Measurements from ENCODE around the gene IGFN1. TPM values are rescaled to one million over a fixed set of nuclear protein-coding genes. Genes with fewer than 3 reads are reported as not detected.
A peak's percentile ranks its signal among the peaks of the same experiment; 100 is the strongest.

IGFN1 gene
- total RNA-seq, 1 donor from 2014 or later = 3.6 TPM

GRCh38 chr1:201185527-201186128, 5.0 kb upstream of the IGFN1 start:
- no peak for DNase-seq

GRCh38 chr1:201186192-201186591, 4.4 kb upstream of the IGFN1 start:
- peak; percentile 21 for DNase-seq

- no peak for DNase-seq
Observed at GRCh38 chr1:201189085-201189484, 1.5 kb upstream of the IGFN1 start.

GRCh38 chr1:201190005-201190404, 619 bp upstream of the IGFN1 start:
- DNase-seq = no peak

GRCh38 chr1:201191653-201192260, 1.1 kb downstream of the IGFN1 start:
- DNase-seq = no peak

GRCh38 chr1:201192261-201192788, 1.7 kb downstream of the IGFN1 start:
- peak; percentile 58 for DNase-seq

DNA sequence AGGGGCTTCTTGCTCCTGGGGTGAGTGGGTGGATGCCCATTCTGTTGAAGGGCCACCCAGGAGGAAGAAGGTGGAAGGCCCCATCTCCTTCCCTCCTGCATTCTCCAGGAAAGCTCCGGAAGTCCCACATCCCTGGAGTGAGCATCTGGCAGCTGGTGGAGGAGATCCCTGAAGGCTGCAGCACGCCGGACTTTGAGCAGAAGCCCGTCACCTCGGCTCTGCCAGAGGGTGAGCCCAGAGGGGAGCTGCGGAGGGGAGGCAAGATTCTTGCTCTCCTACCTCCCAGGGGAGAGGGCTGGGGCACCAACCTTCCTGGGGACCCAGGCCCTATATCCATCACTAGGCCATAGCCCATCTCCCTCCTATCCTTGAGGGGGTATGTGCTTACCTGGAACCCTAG, 3.4 kb downstream of the IGFN1 start:
- DNase-seq = no peak

GRCh38 chr1:201198598-201198997, 8.0 kb downstream of the IGFN1 start:
- DNase-seq = no peak

DNA sequence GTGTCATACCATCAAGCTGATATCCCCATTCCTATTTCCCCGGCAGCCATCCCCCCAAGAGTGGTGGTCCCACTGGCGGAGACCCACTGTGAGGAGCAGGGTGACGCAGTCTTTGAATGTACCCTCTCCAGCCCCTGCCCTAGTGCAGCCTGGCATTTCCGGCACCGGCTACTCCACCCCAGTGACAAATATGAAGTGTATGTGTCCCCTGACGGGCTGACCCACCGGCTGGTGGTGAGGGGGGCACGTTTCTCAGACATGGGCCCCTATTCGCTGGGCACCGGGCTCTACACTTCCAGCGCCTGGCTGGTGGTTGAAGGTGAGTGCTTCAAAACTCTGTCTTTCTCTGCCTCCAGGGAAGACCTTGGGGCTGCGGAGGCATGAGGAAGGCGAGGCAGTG, 14.4 kb downstream of the IGFN1 start:
- no peak for DNase-seq

- DNase-seq = no peak
Observed at GRCh38 chr1:201206176-201206575, 15.6 kb downstream of the IGFN1 start.

DNA sequence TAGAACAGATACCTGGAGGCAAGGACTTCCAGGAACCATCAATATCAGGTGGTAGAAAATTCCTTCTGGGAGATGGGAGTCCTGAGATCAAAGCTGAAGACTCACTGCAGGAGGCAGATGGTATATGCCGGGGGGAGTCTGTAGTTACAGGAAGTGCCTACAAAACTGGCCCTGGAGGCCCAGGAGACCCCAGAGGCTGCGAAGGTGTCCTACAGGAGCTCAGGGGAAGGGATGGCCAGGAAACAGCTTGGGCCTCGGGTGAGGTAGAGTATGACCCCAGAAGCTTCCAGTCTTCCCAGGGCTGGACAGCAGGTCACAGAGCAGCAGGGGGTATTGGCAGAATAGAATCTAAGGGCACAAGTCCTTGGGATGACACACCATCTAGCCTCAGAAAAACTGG, 16.4 kb downstream of the IGFN1 start:
- no peak for DNase-seq

- DNase-seq = no peak
Observed at GRCh38 chr1:201208236-201208635, 17.6 kb downstream of the IGFN1 start.

- DNase-seq = no peak
Observed at GRCh38 chr1:201212056-201212455, 21.4 kb downstream of the IGFN1 start.

DNA sequence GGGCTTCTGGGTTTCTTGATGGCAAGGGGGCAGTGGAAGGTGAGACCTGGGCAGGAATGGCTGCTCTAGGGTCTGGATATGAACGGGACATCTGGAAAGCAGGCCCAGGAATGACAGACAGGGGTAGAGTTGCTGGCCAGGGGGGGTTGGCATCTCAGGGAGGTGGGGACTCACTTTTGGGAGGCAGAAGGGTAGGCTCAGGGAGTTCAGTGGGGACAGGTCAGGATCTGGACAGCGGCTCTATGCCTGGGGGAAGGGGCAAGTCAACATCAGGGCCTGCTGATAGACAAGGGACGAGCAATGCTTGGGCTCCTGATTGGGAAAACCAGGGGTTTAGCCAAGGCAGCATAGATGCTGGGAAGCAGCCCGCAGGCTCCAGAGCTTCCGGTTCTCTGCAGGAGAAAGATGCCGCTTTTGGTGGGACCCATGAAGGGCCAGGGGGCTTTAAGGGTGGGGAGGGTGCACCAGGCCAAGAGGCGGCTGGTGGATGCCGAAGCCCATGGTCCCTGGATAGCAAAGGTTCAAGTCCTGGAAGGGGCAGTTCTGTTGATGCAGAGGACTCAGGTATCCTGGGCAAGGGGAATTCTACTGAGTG, 21.9 kb downstream of the IGFN1 start:
- no peak for DNase-seq

DNA sequence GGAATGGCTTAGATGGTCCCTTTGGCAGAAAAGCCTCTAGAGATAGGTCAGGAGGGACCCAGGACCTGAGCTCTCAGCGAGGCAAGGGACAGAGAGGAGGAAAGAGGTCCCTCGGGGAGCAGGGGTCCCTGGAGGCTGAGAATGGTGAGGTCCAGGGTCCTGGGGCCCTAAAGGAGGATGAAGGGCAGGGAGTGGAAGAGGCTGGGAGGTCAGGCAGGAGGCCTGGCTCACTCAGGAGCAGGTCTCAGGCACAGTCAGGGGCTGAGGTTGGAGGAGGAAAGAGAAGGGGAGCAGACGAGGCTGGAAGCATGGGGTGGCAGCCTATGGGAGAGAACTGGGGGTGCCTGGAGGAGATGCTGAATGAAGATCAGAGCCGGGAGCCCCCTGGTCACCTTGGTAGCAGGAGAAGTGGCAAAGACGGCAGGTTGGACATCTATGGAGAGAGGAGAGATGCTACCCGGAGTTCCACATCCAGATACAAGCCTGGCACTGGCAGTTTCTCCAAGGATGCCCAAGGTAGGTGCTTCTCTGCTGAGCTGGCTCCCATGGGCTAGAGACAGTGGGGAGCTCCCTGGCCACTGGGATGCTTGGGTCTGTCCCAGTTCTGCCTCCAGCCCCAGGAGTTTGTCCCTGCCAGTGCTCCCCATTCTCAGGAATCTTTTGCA, 22.6 kb downstream of the IGFN1 start:
- no peak for DNase-seq

GRCh38 chr1:201213926-201214325, 23.3 kb downstream of the IGFN1 start:
- no peak for DNase-seq

DNA sequence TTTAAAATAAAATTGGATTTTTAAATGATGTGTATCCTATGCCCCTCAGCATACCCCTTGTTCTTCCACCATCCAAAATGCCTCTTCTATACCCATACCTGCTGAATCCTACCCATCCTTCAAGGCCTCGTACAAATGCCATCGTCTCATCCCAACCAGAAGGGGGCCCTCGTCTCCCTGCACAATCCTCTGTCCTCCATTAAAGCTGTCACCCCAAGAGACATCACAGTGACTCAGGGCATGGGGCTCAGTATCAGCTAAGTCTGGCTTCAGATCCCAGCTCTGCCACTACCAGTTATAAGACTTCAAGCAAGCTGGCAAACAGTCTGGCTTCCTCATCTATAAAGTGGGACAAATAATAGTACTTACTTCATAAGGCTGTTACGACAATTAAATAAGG, 23.8 kb downstream of the IGFN1 start:
- no peak for DNase-seq

DNA sequence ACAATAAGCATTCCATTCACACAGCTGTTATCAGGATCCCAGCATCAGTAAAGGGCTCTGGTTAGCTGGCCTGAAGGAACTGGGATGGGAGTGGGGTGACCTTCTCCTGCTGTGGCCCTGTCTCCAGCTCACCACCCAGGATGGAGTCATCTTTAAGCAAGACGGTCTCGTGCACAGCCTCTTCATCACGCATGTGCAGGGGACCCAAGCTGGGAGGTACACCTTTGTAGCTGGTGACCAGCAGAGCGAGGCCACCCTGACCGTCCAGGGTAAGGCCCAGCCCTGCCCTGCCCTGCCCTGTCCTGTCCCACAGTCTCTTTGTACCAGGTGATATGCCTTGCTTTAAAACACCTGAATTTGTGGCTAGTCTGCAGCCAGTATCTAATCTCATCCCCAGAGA, 24.3 kb downstream of the IGFN1 start:
- DNase-seq = no peak

- DNase-seq = no peak
Observed at GRCh38 chr1:201215531-201216357, 25.1 kb downstream of the IGFN1 start.

GRCh38 chr1:201216395-201217085, 25.9 kb downstream of the IGFN1 start:
- no peak for DNase-seq

- no peak for DNase-seq
Observed at GRCh38 chr1:201217146-201217545, 26.5 kb downstream of the IGFN1 start.

- no peak for DNase-seq
Observed at GRCh38 chr1:201217851-201218250, 27.2 kb downstream of the IGFN1 start.
